H1 (cell line): ENCODE data around the gene ELAPOR2. TPM values are rescaled to one million over a fixed set of nuclear protein-coding genes. Genes with fewer than 3 reads are reported as not detected.

ENCODE experiments used
- CTCF ChIA-PET: fragments of 300-600 bp; sonication (Branson Sonifier 250); formaldehyde crosslinking; loops from one replicate; lab custom pipeline; 2021; ENCODE audit not compliant: partially characterized antibody; lab: Charles Lee
- POLR2A ChIA-PET: fragments of 300-600 bp; sonication (Branson Sonifier 250); formaldehyde crosslinking; loops from one replicate; lab custom pipeline; 2021; ENCODE audit warnings: inconsistent platforms; ENCODE audit not compliant: partially characterized antibody; lab: Charles Lee
- DNase-seq, 2 experiments: peaks; one replicate each; pipeline versions ENCODE4 v3.0.0 to v3.0.0-alpha.2; 2010 to 2022; ENCODE audit warnings: low spot score in 2 of 2, low read depth in 1 of 2, mixed read lengths in 1 of 2
- FAIRE-seq: peaks from 2 replicates; lab custom pipeline; 2011; peaks lifted over from hg19 to GRCh38; lab: Jason Lieb, UNC
- H2AFZ ChIP-seq: 2 replicates; pipeline ENCODE4 v1.8.1; 2012; ENCODE audit warnings: low read length, inconsistent platforms
- H2AK5ac ChIP-seq: 2 replicates; pipeline ENCODE4 v1.6.1; 2013; ENCODE audit warnings: low read depth, low read length
- H2BK120ac ChIP-seq: replicated peaks from 2 replicates; pipeline ENCODE3; 2013; ENCODE audit warnings: low read depth, low read length, inconsistent platforms
- H2BK12ac ChIP-seq: 2 replicates; pipeline ENCODE4 v1.6.1; 2013; ENCODE audit warnings: low read depth, low read length
- H2BK15ac ChIP-seq: 2 replicates; pipeline ENCODE4 v1.6.1; 2013; ENCODE audit warnings: low read length
- H2BK20ac ChIP-seq: 2 replicates; pipeline ENCODE4 v1.6.1; 2013; ENCODE audit warnings: low read length
- H2BK5ac ChIP-seq: 2 replicates; pipeline ENCODE4 v1.6.1; 2013; ENCODE audit warnings: low read depth, low read length
- H3K14ac ChIP-seq: 2 replicates; pipeline ENCODE4 v1.6.1; 2013; ENCODE audit warnings: inconsistent platforms; ENCODE audit not compliant: insufficient read length
- H3K18ac ChIP-seq: 2 replicates; pipeline ENCODE4 v1.6.1; 2013; ENCODE audit warnings: low read length; ENCODE audit errors: extremely low read depth
- H3K23ac ChIP-seq: 2 replicates; pipeline ENCODE4 v1.6.1; 2013; ENCODE audit warnings: inconsistent platforms; ENCODE audit not compliant: insufficient read length
- H3K23me2 ChIP-seq: 2 replicates; pipeline ENCODE4 v1.6.1; 2013; ENCODE audit warnings: low read depth, low read length
- H3K27ac ChIP-seq: 2 replicates; pipeline ENCODE4 v1.6.1; 2011; ENCODE audit warnings: low read depth, low read length, inconsistent platforms
- H3K27me3 ChIP-seq, 4 experiments: replicated peaks in 1 of 4; 1 replicate in 1 of 4; 2 replicates in 3 of 4; pipeline versions ENCODE4 v1.6.1 to v1.8.1; 2011 to 2013; ENCODE audit warnings: low read length in 3 of 4, mild to moderate bottlenecking in 3 of 4, inconsistent platforms in 2 of 4, mixed read lengths in 2 of 4, moderate library complexity in 1 of 4; ENCODE audit not compliant: control insufficient read depth in 3 of 4, insufficient read depth in 3 of 4; ENCODE audit errors: extremely low read depth in 1 of 4
- H3K36me3 ChIP-seq, 4 experiments: 2 replicates each; pipeline versions ENCODE4 v1.6.1 to v1.8.1; 2011 to 2013; ENCODE audit warnings: mild to moderate bottlenecking in 4 of 4, low read length in 3 of 4, moderate library complexity in 2 of 4, control low read depth in 1 of 4, inconsistent platforms in 1 of 4; ENCODE audit not compliant: insufficient read depth in 4 of 4, control insufficient read depth in 2 of 4
- H3K4ac ChIP-seq: replicated peaks from 2 replicates; pipeline ENCODE3; 2013; ENCODE audit warnings: low read length, low read depth, mixed read lengths, inconsistent platforms; ENCODE audit not compliant: insufficient read length
- H3K4me1 ChIP-seq, 4 experiments: replicated peaks in 1 of 4; 1 replicate in 1 of 4; 2 replicates in 3 of 4; pipeline versions ENCODE4 v1.6.1 to v1.8.1; 2011 to 2013; ENCODE audit warnings: low read length in 3 of 4, inconsistent platforms in 2 of 4, mixed read lengths in 1 of 4; ENCODE audit not compliant: insufficient read depth in 4 of 4, control insufficient read depth in 3 of 4
- H3K4me2 ChIP-seq, 2 experiments: 2 replicates each; pipeline versions ENCODE4 v1.6.1 to v1.8.1; 2011 to 2013; ENCODE audit warnings: low read depth in 2 of 2, low read length in 2 of 2, control low read depth in 1 of 2, inconsistent platforms in 1 of 2, mild to moderate bottlenecking in 1 of 2; ENCODE audit not compliant: insufficient read depth in 1 of 2
- H3K4me3 ChIP-seq, 4 experiments: fragments of 200-600, 300-600 bp in 1 of 4; sonication (generic), shearing (Covaris generic), sonication (Bioruptor Twin) in 1 of 4; 2 replicates each; pipeline versions ENCODE4 v1.5.1 to v1.8.1; 2011 to 2016; ENCODE audit warnings: low read length in 4 of 4, low read depth in 3 of 4, control low read depth in 2 of 4, inconsistent platforms in 2 of 4, mild to moderate bottlenecking in 2 of 4, mixed read lengths in 1 of 4, moderate library complexity in 1 of 4; ENCODE audit not compliant: insufficient read depth in 2 of 4; ENCODE audit errors: extremely low read depth in 1 of 4
- H3K56ac ChIP-seq: replicated peaks from 2 replicates; pipeline ENCODE3; 2013; ENCODE audit warnings: low read depth, mild to moderate bottlenecking, mixed read lengths, low read length, inconsistent platforms; ENCODE audit not compliant: insufficient read length
- H3K79me1 ChIP-seq: 2 replicates; pipeline ENCODE4 v1.6.1; 2013; ENCODE audit warnings: low read depth, low read length, control low read depth
- H3K79me2 ChIP-seq, 2 experiments: 2 replicates each; pipeline versions ENCODE4 v1.6.1 to v1.8.1; 2012 to 2013; ENCODE audit warnings: low read length in 2 of 2, mild to moderate bottlenecking in 2 of 2, inconsistent platforms in 1 of 2; ENCODE audit not compliant: insufficient read depth in 2 of 2, control insufficient read depth in 1 of 2
- H3K9ac ChIP-seq, 4 experiments: replicated peaks in 1 of 4; 1 replicate in 1 of 4; 2 replicates in 3 of 4; pipeline versions ENCODE4 v1.6.1 to v1.8.1; 2011 to 2013; ENCODE audit warnings: low read depth in 3 of 4, low read length in 3 of 4, control low read depth in 2 of 4, mild to moderate bottlenecking in 2 of 4, moderate library complexity in 2 of 4, inconsistent platforms in 1 of 4; ENCODE audit errors: extremely low read depth in 1 of 4
- H3K9me3 ChIP-seq, 2 experiments: 2 replicates each; pipeline versions ENCODE4 v1.6.1 to v1.8.1; 2012 to 2013; ENCODE audit warnings: mild to moderate bottlenecking in 2 of 2, moderate library complexity in 2 of 2, control low read depth in 1 of 2, inconsistent platforms in 1 of 2, low read depth in 1 of 2, low read length in 1 of 2, mixed read lengths in 1 of 2; ENCODE audit not compliant: insufficient read depth in 2 of 2
- H4K20me1 ChIP-seq, 2 experiments: replicated peaks in 1 of 2; 2 replicates each; pipeline versions ENCODE3 to v1.8.1; 2011 to 2013; ENCODE audit warnings: inconsistent platforms in 2 of 2, low read length in 2 of 2, mild to moderate bottlenecking in 1 of 2; ENCODE audit not compliant: insufficient read depth in 2 of 2, control insufficient read depth in 1 of 2
- H4K5ac ChIP-seq: 2 replicates; pipeline ENCODE4 v1.6.1; 2013; ENCODE audit warnings: low read length, low read depth, mixed read lengths, inconsistent platforms; ENCODE audit not compliant: insufficient read length
- H4K8ac ChIP-seq: 2 replicates; pipeline ENCODE4 v1.8.0; 2013; ENCODE audit warnings: mild to moderate bottlenecking, moderate library complexity, low read length, inconsistent platforms; ENCODE audit not compliant: insufficient read depth; ENCODE audit errors: extremely low read depth
- H4K91ac ChIP-seq: replicated peaks from 2 replicates; pipeline ENCODE3; 2013; ENCODE audit warnings: low read length, mixed read lengths, inconsistent platforms; ENCODE audit not compliant: insufficient read length
- WGBS, 2 experiments: shearing (Covaris generic) in 1 of 2; methylation state at CpG; one replicate each; pipeline versions ENCODE4 v1.1.6 to v1.1.7; 2013 to 2015; ENCODE audit warnings: low lambda C conversion rate in 2 of 2, mixed read lengths in 2 of 2, inconsistent platforms in 1 of 2, low coverage in 1 of 2, missing lambda C conversion rate in 1 of 2; ENCODE audit not compliant: insufficient replicate concordance in 2 of 2, insufficient coverage in 1 of 2, insufficient read length in 1 of 2; ENCODE audit errors: extremely low coverage in 1 of 2, missing lambda C conversion rate in 1 of 2; 5-methylcytosine and 5-hydroxymethylcytosine counted together
- polyA plus RNA-seq, 7 experiments: library from polyadenylated mRNA; depleted of rRNA in 3 of 7; stranded (reverse) in 5 of 7; unstranded in 2 of 7; fragments of >200 nt in 5 of 7; fragments of 200-250 nt in 2 of 7; gene quantifications; 1 replicate in 5 of 7; 2 replicates in 1 of 7; 4 replicates in 1 of 7; pipeline versions ENCODE4 v1.2.1 to v1.2.3, GENCODE V29; 2011 to 2013; ENCODE audit warnings: missing spikeins in 2 of 7, mixed read lengths in 2 of 7
- total RNA-seq: library from RNA; stranded (reverse); fragmentation: NEBNext Ultra II Directional; extraction: Animal tissue kit (Norgen Biotek cat#: 25700); gene quantifications from 2 replicates; pipeline ENCODE4 v1.2.1, GENCODE V29; 2021

ELAPOR2 gene
- total and polyA plus RNA-seq, 2 of the 8 experiments (the other 6 are each of a cell fraction or from before 2014, with no cell fraction given): 12.9 to 32.9 TPM

GRCh38 chr7:87016606-87017005 is 42.8 kb downstream of the ELAPOR2 start:
- peaks cover 3 to 7% of the 10 kb centered on the region in 2 experiments for H4K20me1 ChIP-seq
- 84% methylated on average over 4 of the region's 4 CpGs; no CpG with 5 or more reads in 1 of the 2 experiments for WGBS, 2 experiments

More at GRCh38 chr7:87016606-87017005, 42.8 kb downstream of the ELAPOR2 start:
- H3K79me1 ChIP-seq: no peaks in the 10 kb centered on the region; the same call in 1 of the 2 replicates
- no peak overlapping the region for H2BK20ac ChIP-seq
- POLR2A ChIA-PET: no interaction called here
- no peak overlapping the region for H4K91ac ChIP-seq
- no peak overlapping the region for H3K9ac ChIP-seq
- peaks cover 0 to 80% of the 10 kb centered on the region in 2 experiments; a peak in 2 of 4 replicates for H3K79me2 ChIP-seq
- H3K14ac ChIP-seq: no peak overlapping the region
- DNase-seq (no peak), FAIRE-seq (no peak)
- no peaks in the 10 kb centered on the region for H3K4me1 ChIP-seq
- H2BK5ac ChIP-seq: no peak overlapping the region
- no peak overlapping the region for H2BK15ac ChIP-seq
- no peaks in the 10 kb centered on the region for H3K9me3 ChIP-seq
- H3K23ac ChIP-seq: no peak overlapping the region
- H3K56ac ChIP-seq: no peak overlapping the region
- no peak overlapping the region for H3K27ac ChIP-seq
- H3K4me3 ChIP-seq: no peak overlapping the region
- no peak overlapping the region for H2BK120ac ChIP-seq
- CTCF ChIA-PET: interaction anchor here (0.6 kb wide), 1 partner anchor 352 kb away, joined by 3 read pairs; no protein-coding TSS in a partner anchor
- H3K27me3 ChIP-seq: no peaks in the 10 kb centered on the region
- H2AFZ ChIP-seq: no peak overlapping the region
- H3K23me2 ChIP-seq: no peaks in the 10 kb centered on the region
- H3K4ac ChIP-seq: no peak overlapping the region
- H3K18ac ChIP-seq: no peak overlapping the region
- H2AK5ac ChIP-seq: no peak overlapping the region
- H4K5ac ChIP-seq: no peak overlapping the region
- no peak overlapping the region for H3K4me2 ChIP-seq
- no peaks in the 10 kb centered on the region for H3K36me3 ChIP-seq
- H4K8ac ChIP-seq: no peak overlapping the region
- no peak overlapping the region for H2BK12ac ChIP-seq
